ENCODE measurements around the gene TIMD4.

DNA sequence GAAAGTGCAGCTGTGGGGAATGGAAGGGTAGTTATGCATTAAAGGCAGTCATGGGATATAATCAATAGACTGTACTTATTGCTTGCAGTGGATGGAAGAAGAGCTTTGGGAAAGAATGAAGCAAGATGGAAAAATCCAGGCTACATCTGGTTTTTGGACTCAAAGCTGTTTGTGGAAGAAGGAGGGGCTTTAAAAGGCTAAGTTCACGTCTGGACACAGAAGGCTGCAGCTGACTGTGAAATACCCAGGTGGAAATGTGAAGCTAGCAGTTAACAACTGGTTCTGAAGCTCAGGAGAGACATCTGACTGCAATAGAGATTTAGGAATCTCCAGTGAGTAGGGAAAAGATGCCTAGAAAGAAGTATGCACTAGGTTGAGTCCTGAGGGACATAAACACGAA is 43.2 kb upstream of the TIMD4 start:
- TF ChIP-seq POLR2A (IDR thresholded peaks at IDR 0.05; ENCODE audit: low read depth, low read length) (no peak), POLR2AphosphoS5 (IDR thresholded peaks at IDR 0.05; ENCODE audit: low read depth, low read length) (no peak)

Data from GM12892 (cell line).